A673 (cell line): Measurements from ENCODE around the gene TFF2.

ENCODE experiments used
- EZH2 ChIP-seq: fragments of 200-600 bp; sonication (generic); IDR thresholded peaks from 2 replicates; pipeline ENCODE4 v1.6.1; 2017; ENCODE audit warnings: borderline replicate concordance, low read depth, mild to moderate bottlenecking, mixed read lengths, antibody characterized with exemption, low read length; ENCODE audit not compliant: poor library complexity, severe bottlenecking
- TF ChIP-seq, protein P1 (sequence below): fragments of 300-800, 200-600 bp; sonication (generic); conservative IDR thresholded peaks from 2 replicates; pipeline ENCODE4 v1.5.1; 2017; ENCODE audit warnings: low read depth, mild to moderate bottlenecking, antibody characterized with exemption, low read length, moderate library complexity, mixed read lengths

DNA sequence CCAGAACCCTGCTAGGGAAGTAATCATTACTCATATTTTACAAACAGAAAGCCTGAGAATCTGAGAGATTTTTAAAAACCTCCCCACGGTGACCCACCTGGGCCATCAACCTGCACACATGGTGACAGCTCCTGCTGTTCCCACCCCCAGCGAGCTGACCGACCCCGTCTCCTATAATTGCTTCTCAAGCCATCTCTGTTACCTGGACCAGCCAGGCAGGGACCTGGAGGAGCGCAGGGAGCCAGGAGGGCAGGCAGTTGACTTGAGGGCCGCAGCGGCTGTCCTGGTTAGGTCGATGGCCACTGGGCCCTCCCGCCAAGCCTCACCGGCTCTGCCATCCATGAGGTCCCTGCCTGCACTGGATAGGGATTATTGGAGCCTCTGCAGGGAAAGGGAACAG, 7.7 kb downstream of the TFF2 start:
- TF ChIP-seq, protein P1, sequence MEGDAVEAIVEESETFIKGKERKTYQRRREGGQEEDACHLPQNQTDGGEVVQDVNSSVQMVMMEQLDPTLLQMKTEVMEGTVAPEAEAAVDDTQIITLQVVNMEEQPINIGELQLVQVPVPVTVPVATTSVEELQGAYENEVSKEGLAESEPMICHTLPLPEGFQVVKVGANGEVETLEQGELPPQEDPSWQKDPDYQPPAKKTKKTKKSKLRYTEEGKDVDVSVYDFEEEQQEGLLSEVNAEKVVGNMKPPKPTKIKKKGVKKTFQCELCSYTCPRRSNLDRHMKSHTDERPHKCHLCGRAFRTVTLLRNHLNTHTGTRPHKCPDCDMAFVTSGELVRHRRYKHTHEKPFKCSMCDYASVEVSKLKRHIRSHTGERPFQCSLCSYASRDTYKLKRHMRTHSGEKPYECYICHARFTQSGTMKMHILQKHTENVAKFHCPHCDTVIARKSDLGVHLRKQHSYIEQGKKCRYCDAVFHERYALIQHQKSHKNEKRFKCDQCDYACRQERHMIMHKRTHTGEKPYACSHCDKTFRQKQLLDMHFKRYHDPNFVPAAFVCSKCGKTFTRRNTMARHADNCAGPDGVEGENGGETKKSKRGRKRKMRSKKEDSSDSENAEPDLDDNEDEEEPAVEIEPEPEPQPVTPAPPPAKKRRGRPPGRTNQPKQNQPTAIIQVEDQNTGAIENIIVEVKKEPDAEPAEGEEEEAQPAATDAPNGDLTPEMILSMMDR = no peak
- TF ChIP-seq EZH2 = no peak
